ENCODE measurements around the gene GOLGA8B.
A peak's percentile ranks its signal among the peaks of the same experiment; 100 is the strongest.
"Not testable (repeated sequence)": the region's sequence is repeated elsewhere in the genome, so short reads cannot be mapped to it uniquely, and the experiment has no call there.

The GOLGA8B gene

GRCh38 chr15:34597316-34597715 is 13.9 kb upstream of the GOLGA8B start:
- no peak for DNase-seq

- no peak for DNase-seq
These were observed 10.9 kb upstream of the GOLGA8B start for GRCh38 chr15:34594361-34594760.

GRCh38 chr15:34591306-34591705 is 7.9 kb upstream of the GOLGA8B start:
- no peak for DNase-seq

- peak; percentile 73 for DNase-seq
These were observed 4.7 kb upstream of the GOLGA8B start for GRCh38 chr15:34588046-34588674.

GRCh38 chr15:34585966-34586365 is 2.5 kb upstream of the GOLGA8B start:
- not testable (repeated sequence) for DNase-seq

GRCh38 chr15:34584996-34585395 is 1.5 kb upstream of the GOLGA8B start:
- no peak for DNase-seq

- DNase-seq, result no peak
These were observed 848 bp upstream of the GOLGA8B start for GRCh38 chr15:34584330-34584668.

- peak; percentile 70 for DNase-seq
These were observed 735 bp downstream of the GOLGA8B start for GRCh38 chr15:34582461-34583371.

- DNase-seq, result not testable (repeated sequence)
These were observed 1.6 kb downstream of the GOLGA8B start for GRCh38 chr15:34581687-34582460.

- DNase-seq, result no peak
These were observed 2.4 kb downstream of the GOLGA8B start for GRCh38 chr15:34581043-34581365.

- not testable (repeated sequence) for DNase-seq
These were observed 3.0 kb downstream of the GOLGA8B start for GRCh38 chr15:34580251-34581042.

GRCh38 chr15:34578283-34578674 is 5.2 kb downstream of the GOLGA8B start:
- DNase-seq, result no peak

- DNase-seq, result peak; percentile 28
These were observed 5.7 kb downstream of the GOLGA8B start for GRCh38 chr15:34577658-34578282.

- not testable (repeated sequence) for DNase-seq
These were observed 8.4 kb downstream of the GOLGA8B start for GRCh38 chr15:34575035-34575434.

GRCh38 chr15:34572921-34573320 is 10.5 kb downstream of the GOLGA8B start:
- not testable (repeated sequence) for DNase-seq

GRCh38 chr15:34572019-34572641 is 11.3 kb downstream of the GOLGA8B start:
- not testable (repeated sequence) for DNase-seq

GRCh38 chr15:34569670-34570396 is 13.6 kb downstream of the GOLGA8B start:
- DNase-seq, result not testable (repeated sequence)

GRCh38 chr15:34567174-34567573 is 16.3 kb downstream of the GOLGA8B start:
- DNase-seq, result not testable (repeated sequence)

GRCh38 chr15:34564711-34565110 is 18.7 kb downstream of the GOLGA8B start:
- DNase-seq, result not testable (repeated sequence)

GRCh38 chr15:34560814-34561213 is 22.6 kb downstream of the GOLGA8B start:
- not testable (repeated sequence) for DNase-seq

- not testable (repeated sequence) for DNase-seq
These were observed 23.7 kb downstream of the GOLGA8B start for GRCh38 chr15:34559764-34560163.
